Measurements from ENCODE around the gene NECAP2.
"Not testable (repeated sequence)": the region's sequence is repeated elsewhere in the genome, so short reads cannot be mapped to it uniquely, and the experiment has no call there.

NECAP2 gene

GRCh38 chr1:16501446-16501845 lies 60.9 kb downstream of the NECAP2 start:
- H3K4me1 ChIP-seq (ENCODE audit: control insufficient read depth in 5 of 5, insufficient read depth in 5 of 5, low read length in 5 of 5): peaks cover 0 to 20% (median 12%) of the 10 kb centered on the region in 5 donors
- not testable (repeated sequence) for H3K9ac ChIP-seq (ENCODE audit: low read length in 5 of 5); H3K4me3 ChIP-seq (ENCODE audit: low read depth in 1 of 5, low read length in 5 of 5)

GRCh38 chr1:16503494-16503893 lies 63.0 kb downstream of the NECAP2 start:
- Histone ChIP-seq H3K36me3 (ENCODE audit: control insufficient read depth in 5 of 5, insufficient read depth in 5 of 5, low read length in 5 of 5) (no peaks in the 10 kb centered on the region), H3K4me3 (ENCODE audit: low read depth in 1 of 5, low read length in 5 of 5) (no peak overlapping the region)

More at GRCh38 chr1:16501446-16501845, 60.9 kb downstream of the NECAP2 start:
- H3K9me3 ChIP-seq (ENCODE audit: control insufficient read depth in 5 of 5, low read length in 5 of 5); H3K27me3 ChIP-seq (ENCODE audit: control insufficient read depth in 5 of 5, insufficient read depth in 4 of 5, low read length in 5 of 5); H3K36me3 ChIP-seq (ENCODE audit: control insufficient read depth in 5 of 5, insufficient read depth in 5 of 5, low read length in 5 of 5); H3K27ac ChIP-seq (ENCODE audit: low read depth, low read length): not testable (repeated sequence)

DNA sequence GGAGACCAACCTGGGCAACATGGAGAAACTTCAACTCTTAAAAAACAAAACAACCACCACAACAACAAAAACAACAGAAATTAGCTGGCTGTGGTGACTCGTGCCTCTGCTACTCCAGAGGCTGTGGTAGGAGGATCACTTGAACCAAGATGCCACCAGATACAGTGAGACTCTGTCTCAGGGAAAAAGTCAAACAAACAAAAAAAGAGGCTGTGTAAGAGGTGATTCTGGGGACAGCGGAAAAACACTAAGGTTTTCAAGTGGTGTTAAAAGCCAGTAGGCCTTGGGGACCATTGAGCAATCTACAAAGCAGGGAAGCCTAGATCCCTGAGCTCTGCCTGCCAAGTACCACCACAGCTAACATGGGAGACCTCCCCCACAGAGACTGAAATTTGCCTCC lies 65.3 kb downstream of the NECAP2 start:
- H3K27ac ChIP-seq (ENCODE audit: low read depth, low read length); H3K4me1 ChIP-seq (ENCODE audit: control insufficient read depth in 5 of 5, insufficient read depth in 5 of 5, low read length in 5 of 5); H3K9ac ChIP-seq (ENCODE audit: low read length in 5 of 5); H3K36me3 ChIP-seq (ENCODE audit: control insufficient read depth in 5 of 5, insufficient read depth in 5 of 5, low read length in 5 of 5); H3K27me3 ChIP-seq (ENCODE audit: control insufficient read depth in 5 of 5, insufficient read depth in 4 of 5, low read length in 5 of 5); H3K4me3 ChIP-seq (ENCODE audit: low read depth in 1 of 5, low read length in 5 of 5); H3K9me3 ChIP-seq (ENCODE audit: control insufficient read depth in 5 of 5, low read length in 5 of 5): not testable (repeated sequence)

More at GRCh38 chr1:16503494-16503893, 63.0 kb downstream of the NECAP2 start:
- H3K27me3 ChIP-seq (ENCODE audit: control insufficient read depth in 5 of 5, insufficient read depth in 4 of 5, low read length in 5 of 5): no peaks in the 10 kb centered on the region
- H3K9ac ChIP-seq (ENCODE audit: low read length in 5 of 5): no peak overlapping the region
- no peak overlapping the region for H3K27ac ChIP-seq (ENCODE audit: low read depth, low read length)
- H3K9me3 ChIP-seq (ENCODE audit: control insufficient read depth in 5 of 5, low read length in 5 of 5): peaks cover 0 to 5% (median 0%) of the 10 kb centered on the region in 5 donors
- peaks cover 0 to 14% (median 9%) of the 10 kb centered on the region in 5 donors for H3K4me1 ChIP-seq (ENCODE audit: control insufficient read depth in 5 of 5, insufficient read depth in 5 of 5, low read length in 5 of 5)

GRCh38 chr1:16506364-16507136 lies 66.0 kb downstream of the NECAP2 start:
- H3K4me3 ChIP-seq (ENCODE audit: low read depth in 1 of 5, low read length in 5 of 5); H3K9me3 ChIP-seq (ENCODE audit: control insufficient read depth in 5 of 5, low read length in 5 of 5); H3K27ac ChIP-seq (ENCODE audit: low read depth, low read length); H3K4me1 ChIP-seq (ENCODE audit: control insufficient read depth in 5 of 5, insufficient read depth in 5 of 5, low read length in 5 of 5); H3K27me3 ChIP-seq (ENCODE audit: control insufficient read depth in 5 of 5, insufficient read depth in 4 of 5, low read length in 5 of 5); H3K9ac ChIP-seq (ENCODE audit: low read length in 5 of 5); H3K36me3 ChIP-seq (ENCODE audit: control insufficient read depth in 5 of 5, insufficient read depth in 5 of 5, low read length in 5 of 5): not testable (repeated sequence)

GRCh38 chr1:16508861-16509445 lies 68.4 kb downstream of the NECAP2 start:
- not testable (repeated sequence) for H3K9me3 ChIP-seq (ENCODE audit: control insufficient read depth in 5 of 5, low read length in 5 of 5); H3K4me3 ChIP-seq (ENCODE audit: low read depth in 1 of 5, low read length in 5 of 5); H3K27ac ChIP-seq (ENCODE audit: low read depth, low read length); H3K9ac ChIP-seq (ENCODE audit: low read length in 5 of 5); H3K27me3 ChIP-seq (ENCODE audit: control insufficient read depth in 5 of 5, insufficient read depth in 4 of 5, low read length in 5 of 5); H3K36me3 ChIP-seq (ENCODE audit: control insufficient read depth in 5 of 5, insufficient read depth in 5 of 5, low read length in 5 of 5); H3K4me1 ChIP-seq (ENCODE audit: control insufficient read depth in 5 of 5, insufficient read depth in 5 of 5, low read length in 5 of 5)
